K562 (cell line): ENCODE data around the gene PPP1CB. TPM values are rescaled to one million over a fixed set of nuclear protein-coding genes. Genes with fewer than 3 reads are reported as not detected.
A peak's percentile ranks its signal among the peaks of the same experiment; 100 is the strongest.

Source experiments
- ATAC-seq: fragments of 200-7000 bp; cut with Tn5 transposase; 3 replicates; pipeline ENCODE4 v1.9.1; 2020; ENCODE audit warnings: moderate library complexity
- BruUV-seq: library from RNA; stranded (reverse); fragments of 400-500 nt; replicated peaks from 2 replicates; lab custom pipeline; 2021; lab: Mats Ljungman, UMichigan
- CTCF ChIA-PET: fragments of 300-600 bp; formaldehyde crosslinking; extraction: SDS; loops from one replicate; lab custom pipeline; 2021; ENCODE audit warnings: low intra/inter-chr PET ratio; lab: Yijun Ruan, JAX
- POLR2A ChIA-PET: fragments of 300-600, 350-650 bp; sonication (Branson Sonifier 250); formaldehyde crosslinking; extraction: SDS; loops from one replicate; lab custom pipeline; 2021; ENCODE audit warnings: antibody characterized with exemption, inconsistent platforms; lab: Yijun Ruan, JAX
- DNase-seq, 4 experiments: peaks; one replicate each; pipeline versions ENCODE4 v3.0.0 to v3.0.0-alpha.2; 2011 to 2018; ENCODE audit warnings: low spot score in 3 of 4, mixed read lengths in 3 of 4; ENCODE audit errors: extremely low read depth in 1 of 4
- FAIRE-seq: peaks from 2 replicates; lab custom pipeline; 2011; peaks lifted over from hg19 to GRCh38; lab: Jason Lieb, UNC
- H2AFZ ChIP-seq: 2 replicates; pipeline ENCODE4 v1.6.0; 2011; ENCODE audit warnings: low read depth, low read length, control low read depth, inconsistent platforms
- H3K27ac ChIP-seq: fragments of 200-600 bp; 3 replicates; pipeline ENCODE4 v1.8.0; 2011; ENCODE audit warnings: low read depth, mild to moderate bottlenecking, control low read depth, inconsistent platforms, low read length, moderate library complexity, mixed read lengths; ENCODE audit errors: extremely low read depth
- H3K27me3 ChIP-seq, 2 experiments: fragments of 300-600 bp in 1 of 2; 2 replicates in 1 of 2; 3 replicates in 1 of 2; pipeline versions ENCODE4 v1.6.0 to v1.8.0; 2011; ENCODE audit warnings: inconsistent platforms in 2 of 2, low read length in 2 of 2, mild to moderate bottlenecking in 1 of 2, mixed read lengths in 1 of 2, moderate library complexity in 1 of 2; ENCODE audit not compliant: control insufficient read depth in 2 of 2, insufficient read depth in 2 of 2
- H3K36me3 ChIP-seq: fragments of 300-600 bp; 3 replicates; pipeline ENCODE4 v1.8.0; 2011; ENCODE audit warnings: mild to moderate bottlenecking, low read length, inconsistent platforms; ENCODE audit not compliant: control insufficient read depth, insufficient read depth
- H3K4me1 ChIP-seq, 2 experiments: fragments of 200-600 bp in 1 of 2; replicated peaks in 1 of 2; 2 replicates in 1 of 2; 3 replicates in 1 of 2; pipeline versions ENCODE4 v1.5.1 to v1.8.0; 2011; ENCODE audit warnings: inconsistent platforms in 2 of 2, low read length in 2 of 2, mild to moderate bottlenecking in 1 of 2, mixed read lengths in 1 of 2, moderate library complexity in 1 of 2; ENCODE audit not compliant: control insufficient read depth in 2 of 2, insufficient read depth in 2 of 2
- H3K4me2 ChIP-seq: 2 replicates; pipeline ENCODE4 v1.6.1; 2011; ENCODE audit warnings: low read length, control low read depth, inconsistent platforms, mixed read lengths; ENCODE audit not compliant: insufficient read depth
- H3K4me3 ChIP-seq: fragments of 200-600 bp; sonication (generic), shearing (Covaris generic); 2 replicates; pipeline ENCODE4 v1.5.1; 2016; ENCODE audit warnings: control low read depth, inconsistent platforms
- H3K79me2 ChIP-seq: fragments of 200-600 bp; 3 replicates; pipeline ENCODE4 v1.8.0; 2011; ENCODE audit warnings: low read length, inconsistent platforms; ENCODE audit not compliant: control insufficient read depth, insufficient read depth
- H3K9ac ChIP-seq, 2 experiments: 2 replicates each; pipeline versions ENCODE4 v1.6.0 to v1.6.1; 2011; ENCODE audit warnings: low read depth in 2 of 2, low read length in 2 of 2, control low read depth in 1 of 2, inconsistent platforms in 1 of 2, mild to moderate bottlenecking in 1 of 2, mixed read lengths in 1 of 2; ENCODE audit not compliant: insufficient read depth in 1 of 2
- H3K9me1 ChIP-seq: one replicate; pipeline ENCODE4 v1.6.0; 2011; ENCODE audit warnings: inconsistent platforms, mild to moderate bottlenecking, low read length, moderate library complexity; ENCODE audit not compliant: control insufficient read depth, insufficient read depth
- H3K9me3 ChIP-seq: replicated peaks from 2 replicates; pipeline ENCODE4 v1.5.1; 2011; ENCODE audit warnings: low read depth, low read length, inconsistent platforms; ENCODE audit not compliant: control insufficient read depth, insufficient read depth
- H4K20me1 ChIP-seq: replicated peaks from 2 replicates; pipeline ENCODE4 v1.6.1; 2011; ENCODE audit warnings: low read length, inconsistent platforms, mixed read lengths; ENCODE audit not compliant: control insufficient read depth, insufficient read depth
- BMI1 ChIP-seq: fragments of 150-350 bp; IDR thresholded peaks from 2 replicates; pipeline ENCODE4 v1.6.1; 2014; ENCODE audit warnings: low read length
- CEBPG ChIP-seq, 3 experiments: fragments of 200-800 bp in 1 of 3; sonication (Bioruptor generic) in 1 of 3; sonication (generic) in 1 of 3; formaldehyde crosslinking in 1 of 3; IDR thresholded peaks in 2 of 3; conservative IDR thresholded peaks in 1 of 3; 2 replicates each; pipeline versions ENCODE4 v1.6.1 to v1.8.0; 2016 to 2022; ENCODE audit warnings: missing compliant biosample characterization in 2 of 3, missing genetic modification characterization in 2 of 3, mild to moderate bottlenecking in 1 of 3, missing genetic modification reagents in 1 of 3
- E2F4 ChIP-seq: sonication (generic); formaldehyde crosslinking; IDR thresholded peaks from 2 replicates; pipeline ENCODE4 v1.8.0; 2022; ENCODE audit warnings: mild to moderate bottlenecking, low read depth, missing genetic modification reagents
- GMEB1 ChIP-seq: fragments of 250-450 bp; sonication (Bioruptor Pico); IDR thresholded peaks from 2 replicates; pipeline ENCODE4 v1.4.0; 2020; ENCODE audit warnings: mild to moderate bottlenecking
- MBD2 ChIP-seq: sonication (generic); IDR thresholded peaks from 2 replicates; pipeline ENCODE4 v1.6.1; 2016; ENCODE audit warnings: low read depth, borderline replicate concordance
- RBM34 ChIP-seq: fragments of 200-400 bp; formaldehyde crosslinking; IDR thresholded peaks from 2 replicates; pipeline ENCODE4 v1.6.1; 2018; ENCODE audit warnings: low read length, borderline replicate concordance; ENCODE audit not compliant: insufficient read depth
- SFPQ ChIP-seq: fragments of 200-400 bp; formaldehyde crosslinking; IDR thresholded peaks from 2 replicates; pipeline ENCODE4 v1.6.1; 2017; ENCODE audit warnings: mild to moderate bottlenecking, low read depth, low read length, moderate library complexity
- TOE1 ChIP-seq, 2 experiments: fragments of 450-650 bp in 1 of 2; sonication (generic) in 1 of 2; formaldehyde crosslinking in 1 of 2; IDR thresholded peaks; 2 replicates each; pipeline versions ENCODE4 v1.7.1 to v1.8.0; 2016 to 2022; ENCODE audit warnings: borderline replicate concordance in 2 of 2, mild to moderate bottlenecking in 2 of 2, antibody characterized with exemption in 1 of 2, inconsistent platforms in 1 of 2, low read depth in 1 of 2, missing genetic modification reagents in 1 of 2, moderate library complexity in 1 of 2
- WGBS: fragments of 100-300 bp; shearing (Covaris generic); methylation state at CpG from one replicate; pipeline ENCODE4 v1.1.6; 2016; ENCODE audit warnings: low coverage, mixed read lengths; ENCODE audit not compliant: insufficient coverage; ENCODE audit errors: missing lambda C conversion rate; 5-methylcytosine and 5-hydroxymethylcytosine counted together
- in situ Hi-C: fragments of 300-500 bp; cut with MboI; formaldehyde crosslinking; loops from 4 replicates; pipeline ENCODE4 v1.15.0; 2018; ENCODE audit warnings: inconsistent platforms, mixed read lengths
- intact Hi-C: fragments of 100-400 bp; cut with micrococcal nuclease; formaldehyde crosslinking; loops from 2 replicates; pipeline ENCODE4 v1.14.2; 2022
- polyA plus RNA-seq, 8 experiments: library from polyadenylated mRNA; depleted of rRNA in 4 of 8; stranded (reverse) in 5 of 8; unstranded in 3 of 8; fragments of >200 nt; fragmentation: Nextera tagmentation in 2 of 8; fragmentation: Illumina TruSeq in 1 of 8; extraction: Ambion mirVana in 2 of 8; extraction: Trizol in 1 of 8; gene quantifications; 2 replicates each; pipeline versions ENCODE4 v1.2.1 to v1.2.3, GENCODE V29; 2011 to 2014; ENCODE audit warnings: inconsistent platforms in 1 of 8, missing spikeins in 1 of 8
- total RNA-seq, 7 experiments: library from RNA; depleted of rRNA in 6 of 7; stranded (reverse); fragments of >200 nt in 6 of 7; fragmentation: Illumina TruSeq in 2 of 7; extraction: Trizol in 2 of 7; gene quantifications; 2 replicates each; pipeline versions ENCODE4 v1.2.1 to v1.2.3, GENCODE V29; 2011 to 2021; ENCODE audit warnings: low replicate concordance in 1 of 7
- TF ChIP-seq, protein P1 (sequence below): sonication (generic); formaldehyde crosslinking; IDR thresholded peaks from 2 replicates; pipeline ENCODE4 v1.8.1; 2022; ENCODE audit warnings: missing genetic modification reagents
- TF ChIP-seq, protein P2 (sequence below): fragments of 450-650 bp; formaldehyde crosslinking; IDR thresholded peaks from 2 replicates; pipeline ENCODE4 v1.4.0; 2020; ENCODE audit warnings: mild to moderate bottlenecking, moderate library complexity

The PPP1CB gene
- total and polyA plus RNA-seq, 9 of the 15 experiments (the other 6 are each of a cell fraction or from before 2014, with no cell fraction given) = 25.6 to 118 (median 58.9) TPM

GRCh38 chr2:28717339-28717758, 34.3 kb upstream of the PPP1CB start:
- H3K4me1 ChIP-seq = peaks cover 0 to 7% of the 10 kb centered on the region in 2 experiments; a peak in 2 of 5 replicates
- H3K4me2 ChIP-seq = no peak overlapping the region
- BruUV-seq = no TSS peak
- H3K36me3 ChIP-seq = no peaks in the 10 kb centered on the region
- ATAC-seq (peak; percentile 58), FAIRE-seq (no peak), DNase-seq (peak in 1 of 4 experiments; percentile 12)
- H3K9ac ChIP-seq = no peak overlapping the region
- H3K27me3 ChIP-seq = no peaks in the 10 kb centered on the region
- no peak overlapping the region for H3K27ac ChIP-seq
- H3K79me2 ChIP-seq = no peaks in the 10 kb centered on the region
- CTCF ChIA-PET = no interaction called here
- no peaks in the 10 kb centered on the region for H3K9me1 ChIP-seq
- H3K9me3 ChIP-seq = no peaks in the 10 kb centered on the region; the same call in 1 of the 2 replicates
- H2AFZ ChIP-seq = peak overlapping the region; percentile 56; the same call in 1 of the 2 replicates
- H4K20me1 ChIP-seq = no peaks in the 10 kb centered on the region
- intact Hi-C loops = no loop called here
- 47% methylated on average over 5 of the region's 5 CpGs for WGBS
- H3K4me3 ChIP-seq = no peak overlapping the region
- POLR2A ChIA-PET = interaction anchor here (0.6 kb wide), 1 partner anchor 70 kb away, joined by 3 read pairs; no protein-coding TSS in a partner anchor
- in situ Hi-C loops = no loop called here
- TF ChIP-seq GMEB1 (no peak), MBD2 (no peak), TOE1 (IDR thresholded peaks at IDR 0.05; ENCODE audit: borderline replicate concordance) (no peak), TOE1 (CRISPR knock-in tag; IDR thresholded peaks at IDR 0.05; ENCODE audit: borderline replicate concordance, low read depth) (no peak), RBM34 (no peak), E2F4 (CRISPR knock-in tag) (no peak), CEBPG (CRISPR knock-in tag; IDR thresholded peaks at IDR 0.05) (no peak), CEBPG (tag; conservative IDR thresholded peaks at IDR 0.05 in 1 of 2, IDR thresholded peaks at IDR 0.05 in 1 of 2) (peak; percentile 72 to 83), BMI1 (no peak), SFPQ (no peak)
- TF ChIP-seq, protein P1, sequence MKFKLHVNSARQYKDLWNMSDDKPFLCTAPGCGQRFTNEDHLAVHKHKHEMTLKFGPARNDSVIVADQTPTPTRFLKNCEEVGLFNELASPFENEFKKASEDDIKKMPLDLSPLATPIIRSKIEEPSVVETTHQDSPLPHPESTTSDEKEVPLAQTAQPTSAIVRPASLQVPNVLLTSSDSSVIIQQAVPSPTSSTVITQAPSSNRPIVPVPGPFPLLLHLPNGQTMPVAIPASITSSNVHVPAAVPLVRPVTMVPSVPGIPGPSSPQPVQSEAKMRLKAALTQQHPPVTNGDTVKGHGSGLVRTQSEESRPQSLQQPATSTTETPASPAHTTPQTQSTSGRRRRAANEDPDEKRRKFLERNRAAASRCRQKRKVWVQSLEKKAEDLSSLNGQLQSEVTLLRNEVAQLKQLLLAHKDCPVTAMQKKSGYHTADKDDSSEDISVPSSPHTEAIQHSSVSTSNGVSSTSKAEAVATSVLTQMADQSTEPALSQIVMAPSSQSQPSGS (CRISPR knock-in tag) = no peak
- TF ChIP-seq, protein P2, sequence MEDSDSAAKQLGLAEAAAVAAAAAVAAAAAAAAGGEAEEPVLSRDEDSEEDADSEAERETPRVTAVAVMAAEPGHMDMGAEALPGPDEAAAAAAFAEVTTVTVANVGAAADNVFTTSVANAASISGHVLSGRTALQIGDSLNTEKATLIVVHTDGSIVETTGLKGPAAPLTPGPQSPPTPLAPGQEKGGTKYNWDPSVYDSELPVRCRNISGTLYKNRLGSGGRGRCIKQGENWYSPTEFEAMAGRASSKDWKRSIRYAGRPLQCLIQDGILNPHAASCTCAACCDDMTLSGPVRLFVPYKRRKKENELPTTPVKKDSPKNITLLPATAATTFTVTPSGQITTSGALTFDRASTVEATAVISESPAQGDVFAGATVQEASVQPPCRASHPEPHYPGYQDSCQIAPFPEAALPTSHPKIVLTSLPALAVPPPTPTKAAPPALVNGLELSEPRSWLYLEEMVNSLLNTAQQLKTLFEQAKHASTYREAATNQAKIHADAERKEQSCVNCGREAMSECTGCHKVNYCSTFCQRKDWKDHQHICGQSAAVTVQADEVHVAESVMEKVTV = no peak
